Right atrium auricular region (tissue), 2 donors: Measurements from ENCODE around the gene MAGEA10. TPM values are rescaled to one million over a fixed set of nuclear protein-coding genes. Genes with fewer than 3 reads are reported as not detected.
"Not testable (repeated sequence)": the region's sequence is repeated elsewhere in the genome, so short reads cannot be mapped to it uniquely, and the experiment has no call there.

Experiments
- DNase-seq: peaks from one replicate; pipeline ENCODE4 v3.0.0-alpha.2; 2019; ENCODE audit warnings: low spot score
- H3K27ac ChIP-seq, 2 donors: fragments of 200-600 bp; sonication (generic); 1 replicate in 1 of 2; 2 replicates in 1 of 2; pipeline ENCODE4 v1.5.1; 2016 to 2019
- H3K27me3 ChIP-seq, 2 donors: fragments of 200-600 bp; sonication (generic); one replicate each; pipeline versions ENCODE4 v1.5.1 to v1.6.0; 2017 to 2019
- H3K36me3 ChIP-seq: fragments of 200-600 bp; sonication (generic); one replicate; pipeline ENCODE4 v1.5.1; 2016
- H3K4me1 ChIP-seq, 2 donors: fragments of 200-600 bp; sonication (generic); one replicate each; pipeline versions ENCODE4 v1.5.1 to v1.6.0; 2017 to 2019
- H3K4me3 ChIP-seq, 2 donors: fragments of 200-600 bp; sonication (generic); 1 replicate in 1 of 2; 2 replicates in 1 of 2; pipeline ENCODE4 v1.5.1; 2017 to 2019; ENCODE audit warnings: mild to moderate bottlenecking in 1 of 2, moderate library complexity in 1 of 2
- H3K9me3 ChIP-seq, 2 donors: fragments of 200-600 bp; sonication (generic); one replicate each; pipeline ENCODE4 v1.5.1; 2019
- total RNA-seq, 2 donors: library from RNA; depleted of rRNA; stranded (reverse); fragments of >200 nt; gene quantifications; one replicate each; pipeline ENCODE4 v1.1.0, GENCODE V29; 2016
- TF ChIP-seq, protein P1 (sequence below), 2 donors: fragments of 200-600 bp; sonication (generic); IDR thresholded peaks; one replicate each; pipeline ENCODE4 v1.5.1; 2019; ENCODE audit warnings: antibody characterized with exemption in 2 of 2

MAGEA10 gene
- not detected for total RNA-seq

DNA sequence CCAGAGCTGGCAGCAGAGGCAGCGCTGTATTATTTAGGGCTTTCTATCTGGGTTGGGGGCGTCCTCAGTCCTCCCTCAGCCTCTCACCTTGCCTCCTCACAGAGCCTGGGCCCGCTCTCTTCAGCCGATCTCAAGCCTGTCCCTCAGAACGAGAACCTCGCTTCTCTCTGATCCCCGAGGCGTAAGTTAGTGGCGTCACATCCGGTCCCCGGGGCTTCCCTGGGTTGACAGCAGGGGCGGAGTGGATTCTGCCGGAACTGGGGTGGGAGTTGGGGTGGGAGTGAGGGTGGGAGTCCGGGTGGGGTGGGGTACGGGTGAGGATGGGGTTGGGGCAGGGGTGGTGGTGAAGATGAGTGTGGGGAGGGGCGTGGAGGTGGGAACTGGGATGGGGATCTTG is at the start of gene MAGEA10:
Gene MAGEA10, minus strand, starts transcription at position 190 of the 397 bp plus-strand sequence. CDS start 2,957 bp downstream, outside the sequence.
- H3K9me3 ChIP-seq, result no peaks in the 10 kb centered on the region
- H3K36me3 ChIP-seq, result no peaks in the 10 kb centered on the region
- no peak within 1 kb of the TSS for H3K4me3 ChIP-seq
- no peaks in the 10 kb centered on the region for H3K4me1 ChIP-seq
- no peak within 1 kb of the TSS for H3K27ac ChIP-seq
- H3K27me3 ChIP-seq, result no peaks in the 10 kb centered on the region
- TF ChIP-seq, protein P1, sequence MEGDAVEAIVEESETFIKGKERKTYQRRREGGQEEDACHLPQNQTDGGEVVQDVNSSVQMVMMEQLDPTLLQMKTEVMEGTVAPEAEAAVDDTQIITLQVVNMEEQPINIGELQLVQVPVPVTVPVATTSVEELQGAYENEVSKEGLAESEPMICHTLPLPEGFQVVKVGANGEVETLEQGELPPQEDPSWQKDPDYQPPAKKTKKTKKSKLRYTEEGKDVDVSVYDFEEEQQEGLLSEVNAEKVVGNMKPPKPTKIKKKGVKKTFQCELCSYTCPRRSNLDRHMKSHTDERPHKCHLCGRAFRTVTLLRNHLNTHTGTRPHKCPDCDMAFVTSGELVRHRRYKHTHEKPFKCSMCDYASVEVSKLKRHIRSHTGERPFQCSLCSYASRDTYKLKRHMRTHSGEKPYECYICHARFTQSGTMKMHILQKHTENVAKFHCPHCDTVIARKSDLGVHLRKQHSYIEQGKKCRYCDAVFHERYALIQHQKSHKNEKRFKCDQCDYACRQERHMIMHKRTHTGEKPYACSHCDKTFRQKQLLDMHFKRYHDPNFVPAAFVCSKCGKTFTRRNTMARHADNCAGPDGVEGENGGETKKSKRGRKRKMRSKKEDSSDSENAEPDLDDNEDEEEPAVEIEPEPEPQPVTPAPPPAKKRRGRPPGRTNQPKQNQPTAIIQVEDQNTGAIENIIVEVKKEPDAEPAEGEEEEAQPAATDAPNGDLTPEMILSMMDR (IDR thresholded peaks at IDR 0.05), result no peak
- DNase-seq, result no peak

DNA sequence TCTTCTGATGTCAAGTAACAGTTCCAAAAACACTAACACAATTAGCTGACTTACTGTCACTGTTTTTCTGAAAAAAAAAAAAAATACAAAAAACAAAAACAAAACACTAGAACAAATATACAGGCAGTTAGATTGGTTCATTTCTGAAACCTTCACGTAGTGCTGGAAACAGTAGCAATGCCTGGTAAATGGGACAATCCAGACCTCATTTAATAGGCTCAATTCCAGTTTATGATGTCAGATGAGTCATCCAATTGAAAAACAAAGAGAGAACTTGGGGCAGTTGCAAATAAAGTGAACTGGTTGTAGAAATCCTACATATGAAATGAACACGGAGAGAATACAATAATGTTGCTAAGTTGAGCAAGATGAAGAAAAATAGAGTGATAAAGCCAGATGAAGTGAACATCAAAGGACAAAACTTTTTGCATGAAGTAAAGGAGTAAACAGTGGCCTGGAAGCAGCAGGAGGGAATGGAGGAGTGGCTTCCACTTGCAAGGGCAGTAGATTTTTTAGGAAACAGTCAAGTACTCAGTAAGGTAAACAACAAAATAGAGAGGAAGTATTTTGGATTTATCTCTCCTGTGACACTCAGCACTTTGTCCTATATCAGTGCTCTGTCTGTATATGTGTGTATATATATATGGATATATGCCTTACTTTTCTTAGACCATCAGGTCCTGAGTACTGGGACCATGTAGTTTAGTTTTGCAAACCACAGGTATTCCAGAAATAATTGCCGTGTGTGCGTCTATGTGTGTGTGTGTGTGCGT is 39.3 kb upstream of the MAGEA10 start:
- TF ChIP-seq, protein P1 (IDR thresholded peaks at IDR 0.05), result no peak
- Histone ChIP-seq H3K9me3 (no peaks in the 10 kb centered on the region), H3K4me1 (no peaks in the 10 kb centered on the region), H3K27me3 (no peaks in the 10 kb centered on the region), H3K36me3 (no peaks in the 10 kb centered on the region), H3K27ac (no peak overlapping the region), H3K4me3 (no peak overlapping the region)
- DNase-seq, result no peak

DNA sequence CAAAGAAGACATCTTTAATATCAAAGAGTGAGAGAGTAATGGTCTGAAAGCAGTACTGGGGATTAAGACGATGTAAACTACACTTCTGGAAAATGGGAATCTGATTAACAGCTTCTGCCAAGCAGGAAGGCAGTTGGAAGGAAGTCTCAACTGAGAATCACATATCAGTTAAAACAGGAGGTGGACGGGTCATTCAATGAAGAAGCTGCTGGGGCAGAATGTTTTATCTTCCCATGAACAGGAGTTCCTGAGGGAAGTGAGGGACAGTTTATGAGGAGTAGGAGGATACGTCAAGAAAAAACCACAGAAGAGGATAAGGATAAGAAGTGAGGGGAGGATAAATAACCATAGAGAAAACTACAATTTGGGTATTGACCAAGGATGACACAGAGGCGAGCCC is 38.7 kb upstream of the MAGEA10 start:
- Histone ChIP-seq H3K27ac (no peak overlapping the region), H3K36me3 (no peaks in the 10 kb centered on the region), H3K4me1 (no peaks in the 10 kb centered on the region), H3K9me3 (no peaks in the 10 kb centered on the region), H3K27me3 (no peaks in the 10 kb centered on the region), H3K4me3 (no peak overlapping the region)
- no peak for DNase-seq
- TF ChIP-seq, protein P1 (IDR thresholded peaks at IDR 0.05), result no peak

DNA sequence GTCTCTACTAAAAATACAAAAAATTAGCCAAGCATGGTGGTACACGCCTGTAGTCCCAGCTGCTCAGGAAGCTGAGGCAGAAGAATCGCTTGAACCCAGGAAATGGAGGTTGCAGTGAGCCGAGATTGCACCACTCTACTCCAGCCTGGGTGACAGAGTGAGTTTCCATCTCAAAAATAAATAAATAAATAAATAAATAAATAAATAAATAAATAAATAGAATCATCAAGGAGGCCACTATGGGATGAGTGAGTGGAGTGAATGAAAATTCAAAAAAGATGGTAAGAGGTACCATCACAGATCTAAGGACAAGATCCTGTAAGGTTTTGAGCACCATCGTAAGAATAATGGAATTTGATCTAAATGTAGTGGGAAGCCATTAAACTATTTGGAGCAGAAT is 37.5 kb upstream of the MAGEA10 start:
- not testable (repeated sequence) for H3K4me3 ChIP-seq, H3K27me3 ChIP-seq, DNase-seq, H3K4me1 ChIP-seq, H3K9me3 ChIP-seq, H3K36me3 ChIP-seq, H3K27ac ChIP-seq

- DNase-seq, H3K27ac ChIP-seq, H3K36me3 ChIP-seq, H3K4me1 ChIP-seq, H3K4me3 ChIP-seq, H3K27me3 ChIP-seq, H3K9me3 ChIP-seq: not testable (repeated sequence)
Observed at GRCh38 chrX:152173923-152174322, 35.5 kb upstream of the MAGEA10 start.

DNA sequence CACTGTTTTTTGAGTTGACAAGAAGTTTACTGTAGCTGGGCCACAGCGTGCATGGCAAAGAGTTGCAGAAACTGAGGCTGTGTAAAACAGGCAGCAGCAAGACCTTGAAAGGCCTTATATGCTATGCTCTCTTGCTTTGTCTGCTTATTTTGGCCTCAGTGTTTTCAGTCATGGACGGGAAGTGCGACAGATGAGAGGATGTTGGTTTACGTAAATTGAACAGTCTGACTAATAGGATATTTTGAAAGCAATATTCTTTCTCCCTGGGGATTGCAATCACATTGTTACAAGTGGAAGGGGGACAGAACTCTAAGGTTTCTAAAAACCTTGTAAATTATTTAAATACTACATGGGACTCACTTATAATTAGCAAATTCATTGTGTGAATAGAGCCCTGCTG is 32.2 kb upstream of the MAGEA10 start:
- Histone ChIP-seq H3K9me3 (no peaks in the 10 kb centered on the region), H3K27ac (no peak overlapping the region), H3K27me3 (no peaks in the 10 kb centered on the region), H3K36me3 (no peaks in the 10 kb centered on the region), H3K4me1 (no peaks in the 10 kb centered on the region), H3K4me3 (no peak overlapping the region)
- no peak for DNase-seq
- TF ChIP-seq, protein P1 (IDR thresholded peaks at IDR 0.05), result no peak
